Vein endothelial cell (primary cell): ENCODE results near the gene PDK4. TPM values are rescaled to one million over a fixed set of nuclear protein-coding genes. Genes with fewer than 3 reads are reported as not detected.

Source experiments
- total RNA-seq: library from RNA; depleted of rRNA; stranded (reverse); fragments of >200 nt; gene quantifications from 2 replicates; pipeline ENCODE4 v1.2.3, GENCODE V29; 2012

The PDK4 gene
- 10.0 and 10.1 TPM in 2 replicates for total RNA-seq

DNA sequence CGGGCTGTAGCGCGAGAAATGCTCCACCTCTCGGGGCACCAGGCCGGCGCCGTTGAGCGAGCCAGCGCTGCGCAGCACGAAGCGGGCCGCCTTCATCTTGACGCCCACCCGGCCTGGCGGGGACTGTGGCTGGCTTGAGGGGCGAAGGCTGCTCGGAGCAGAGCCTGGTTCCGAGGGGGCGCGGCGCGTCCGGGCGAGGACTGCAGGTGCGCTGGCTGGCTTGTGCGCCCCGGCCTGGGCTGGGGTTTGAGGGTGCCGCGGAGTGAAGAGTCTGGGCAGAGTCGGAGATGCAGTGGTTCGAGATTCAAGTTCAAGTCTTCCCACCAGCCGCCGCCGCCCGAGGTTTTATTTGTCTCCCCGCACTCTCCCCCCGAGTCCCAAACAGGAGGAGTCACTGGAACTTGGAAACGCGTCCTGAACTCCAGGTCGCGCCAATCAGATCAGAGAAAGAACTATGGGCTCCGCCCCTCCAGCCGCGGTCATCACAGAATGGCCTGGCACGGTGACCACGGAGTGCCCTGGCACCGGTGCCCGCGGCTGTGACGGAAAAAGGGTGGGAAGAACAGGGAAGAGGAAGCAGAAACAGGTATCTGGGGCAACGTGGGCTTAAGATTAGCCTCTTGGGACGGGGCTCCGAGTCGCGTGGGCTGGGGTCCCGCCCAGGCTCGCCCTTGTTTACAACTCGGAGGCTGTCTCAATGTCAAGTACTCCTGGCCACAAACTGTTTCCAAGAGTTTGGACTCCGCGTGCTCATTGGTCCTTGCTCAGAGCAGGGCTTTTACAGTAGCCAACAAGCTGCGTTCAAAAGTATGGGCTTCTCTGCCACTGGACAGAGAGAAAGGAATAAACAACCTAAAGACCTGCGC, at the start of gene PDK4:
Gene PDK4, minus strand, starts transcription at position 319 of the 866 bp plus-strand sequence. Its CDS starts 223 bp downstream, at position 96.

Other genes with a start within 250 kb of the PDK4 start
- gene PON3, start 200.1 kb downstream of the PDK4 start, total RNA-seq: 0.19 and 0.65 TPM in 2 replicates
- 163 and 169 TPM in 2 replicates for gene PON2, start 161.5 kb downstream of the PDK4 start, total RNA-seq
- gene ASB4, start 110.6 kb downstream of the PDK4 start, total RNA-seq: not detected in 2 replicates
- gene DYNC1I1, start 176.0 kb upstream of the PDK4 start, total RNA-seq: 1.6 and 3.3 TPM in 2 replicates